Lower lobe of right lung (tissue), 2 donors: ENCODE results near the gene COMMD4. TPM values are rescaled to one million over a fixed set of nuclear protein-coding genes. Genes with fewer than 3 reads are reported as not detected.
"Not testable (repeated sequence)": the region's sequence is repeated elsewhere in the genome, so short reads cannot be mapped to it uniquely, and the experiment has no call there.

Source experiments
- ATAC-seq, 2 donors: fragments of 200-7000 bp; cut with Tn5 transposase; one replicate each; pipeline ENCODE4 v1.9.1; 2020 to 2022; ENCODE audit warnings: mild to moderate bottlenecking in 2 of 2, moderate library complexity in 2 of 2
- DNase-seq: peaks from one replicate; pipeline ENCODE4 v3.0.0-alpha.2; 2020
- H3K27ac ChIP-seq: fragments of 200-600 bp; one replicate; pipeline ENCODE4 v1.8.0; 2022
- H3K27me3 ChIP-seq: fragments of 200-600 bp; one replicate; pipeline ENCODE4 v1.8.0; 2022; ENCODE audit warnings: low read depth
- H3K36me3 ChIP-seq: fragments of 200-600 bp; one replicate; pipeline ENCODE4 v1.8.0; 2022; ENCODE audit warnings: mild to moderate bottlenecking
- H3K4me1 ChIP-seq: fragments of 200-600 bp; one replicate; pipeline ENCODE4 v1.8.0; 2022
- H3K4me3 ChIP-seq: fragments of 200-600 bp; one replicate; pipeline ENCODE4 v1.8.0; 2022; ENCODE audit warnings: mild to moderate bottlenecking
- H3K9me3 ChIP-seq: fragments of 200-600 bp; one replicate; pipeline ENCODE4 v1.8.0; 2022
- intact Hi-C: fragments of 100-400 bp; cut with DNase I; formaldehyde crosslinking; loops from one replicate; pipeline ENCODE4 v1.11.0; 2022
- total RNA-seq: library from RNA; stranded (reverse); fragmentation: NEBNext Ultra II Directional; extraction: Animal tissue kit (Norgen Biotek cat#: 25700); gene quantifications from one replicate; pipeline ENCODE4 v1.2.1, GENCODE V29; 2021
- TF ChIP-seq, protein P1 (sequence below): fragments of 200-600 bp; IDR thresholded peaks from one replicate; pipeline ENCODE4 v1.8.0; 2022; ENCODE audit warnings: antibody characterized with exemption, mild to moderate bottlenecking
- donor health status: DM: no; HTN: yes; CAD: no; lungs with severe emphysema.

The COMMD4 gene
- total RNA-seq, 1 donor from 2014 or later: 59.0 TPM

DNA sequence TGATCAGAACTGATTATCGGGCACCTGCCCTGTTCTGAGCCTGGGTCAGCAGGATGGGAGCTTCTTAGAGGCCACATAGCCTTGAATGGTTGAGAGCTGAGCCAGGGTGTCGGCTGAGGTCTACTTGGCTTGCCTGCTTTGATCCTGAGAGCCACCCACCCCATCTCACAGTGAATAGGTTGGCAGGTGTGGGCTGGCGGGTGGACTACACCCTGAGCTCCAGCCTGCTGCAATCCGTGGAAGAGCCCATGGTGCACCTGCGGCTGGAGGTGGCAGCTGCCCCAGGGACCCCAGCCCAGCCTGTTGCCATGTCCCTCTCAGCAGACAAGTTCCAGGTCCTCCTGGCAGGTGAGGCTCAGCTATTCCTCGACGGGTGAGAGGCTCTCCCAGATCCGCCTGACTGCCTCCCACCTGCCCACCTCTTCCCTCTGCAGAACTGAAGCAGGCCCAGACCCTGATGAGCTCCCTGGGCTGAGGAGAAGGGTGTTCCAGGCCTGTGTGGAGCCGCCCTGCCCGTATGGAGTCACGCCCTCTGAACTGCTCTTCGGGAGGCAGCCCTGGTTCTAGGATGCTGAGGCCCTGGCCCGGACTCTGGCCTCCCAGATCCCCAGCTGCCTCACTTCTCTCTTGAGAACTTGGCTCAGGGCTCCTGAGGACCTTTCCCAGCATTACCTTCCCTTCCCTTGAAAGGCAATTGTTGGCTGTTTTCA lies 3.8 kb downstream of the COMMD4 start:
- Histone ChIP-seq H3K9me3 (no peaks in the 10 kb centered on the region), H3K4me3 (no peak overlapping the region), H3K36me3 (peaks cover 22% of the 10 kb centered on the region), H3K27me3 (no peaks in the 10 kb centered on the region), H3K27ac (no peak overlapping the region), H3K4me1 (peaks cover 16% of the 10 kb centered on the region)
- no peak for ATAC-seq
- DNase-seq: no peak
- intact Hi-C loops: no loop called here
- TF ChIP-seq, protein P1, sequence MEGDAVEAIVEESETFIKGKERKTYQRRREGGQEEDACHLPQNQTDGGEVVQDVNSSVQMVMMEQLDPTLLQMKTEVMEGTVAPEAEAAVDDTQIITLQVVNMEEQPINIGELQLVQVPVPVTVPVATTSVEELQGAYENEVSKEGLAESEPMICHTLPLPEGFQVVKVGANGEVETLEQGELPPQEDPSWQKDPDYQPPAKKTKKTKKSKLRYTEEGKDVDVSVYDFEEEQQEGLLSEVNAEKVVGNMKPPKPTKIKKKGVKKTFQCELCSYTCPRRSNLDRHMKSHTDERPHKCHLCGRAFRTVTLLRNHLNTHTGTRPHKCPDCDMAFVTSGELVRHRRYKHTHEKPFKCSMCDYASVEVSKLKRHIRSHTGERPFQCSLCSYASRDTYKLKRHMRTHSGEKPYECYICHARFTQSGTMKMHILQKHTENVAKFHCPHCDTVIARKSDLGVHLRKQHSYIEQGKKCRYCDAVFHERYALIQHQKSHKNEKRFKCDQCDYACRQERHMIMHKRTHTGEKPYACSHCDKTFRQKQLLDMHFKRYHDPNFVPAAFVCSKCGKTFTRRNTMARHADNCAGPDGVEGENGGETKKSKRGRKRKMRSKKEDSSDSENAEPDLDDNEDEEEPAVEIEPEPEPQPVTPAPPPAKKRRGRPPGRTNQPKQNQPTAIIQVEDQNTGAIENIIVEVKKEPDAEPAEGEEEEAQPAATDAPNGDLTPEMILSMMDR: no peak

DNA sequence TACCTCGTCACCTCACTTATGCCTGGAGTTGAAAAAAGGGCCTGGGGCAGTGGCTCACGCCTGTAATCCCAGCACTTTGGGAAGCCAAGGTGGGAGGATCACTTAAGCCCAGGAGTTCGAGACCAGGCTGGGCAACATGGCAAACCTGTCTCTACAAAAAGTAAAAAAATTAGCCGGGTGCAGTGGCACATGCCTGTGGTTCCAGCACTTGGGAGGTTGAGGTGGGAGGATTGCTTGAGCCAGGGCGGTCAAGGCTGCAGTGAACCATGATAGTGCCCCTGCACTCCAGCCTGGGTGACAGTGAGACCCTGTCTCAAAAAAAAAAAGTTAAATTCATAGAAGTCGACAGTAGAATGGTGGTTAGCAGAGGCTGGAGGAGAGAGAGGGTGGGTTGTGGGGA lies 6.4 kb downstream of the COMMD4 start:
- peaks cover 6% of the 10 kb centered on the region for H3K4me1 ChIP-seq
- intact Hi-C loops: no loop called here
- no peak overlapping the region for H3K27ac ChIP-seq
- ATAC-seq (no peak), DNase-seq (no peak)
- no peak overlapping the region for H3K4me3 ChIP-seq
- TF ChIP-seq, protein P1: no peak
- no peaks in the 10 kb centered on the region for H3K9me3 ChIP-seq
- H3K27me3 ChIP-seq: no peaks in the 10 kb centered on the region
- H3K36me3 ChIP-seq: peaks cover 22% of the 10 kb centered on the region

DNA sequence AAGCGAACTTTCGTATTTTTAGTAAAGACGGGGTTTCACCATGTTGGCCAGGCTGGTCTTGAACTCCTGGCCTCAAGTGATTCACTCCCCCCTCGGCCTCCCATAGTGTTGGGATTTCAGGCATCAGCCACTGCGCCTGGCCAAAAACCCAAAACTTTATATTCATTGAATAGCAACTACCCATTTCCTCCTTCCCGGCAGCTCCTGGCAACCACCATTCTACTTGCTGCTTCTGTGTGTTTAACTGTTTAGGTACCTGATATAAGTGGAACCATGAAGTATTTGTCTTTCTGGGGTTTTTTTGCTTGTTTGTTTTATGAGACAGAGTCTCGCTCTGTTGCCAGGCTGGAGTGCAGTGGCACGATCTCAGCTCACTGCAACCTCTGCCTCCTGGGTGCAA lies 8.1 kb downstream of the COMMD4 start:
- H3K4me3 ChIP-seq, H3K27ac ChIP-seq, H3K9me3 ChIP-seq, intact Hi-C loops, ATAC-seq, H3K27me3 ChIP-seq, DNase-seq: not testable (repeated sequence)
- H3K4me1 ChIP-seq: peaks cover 14% of the 10 kb centered on the region
- H3K36me3 ChIP-seq: peaks cover 22% of the 10 kb centered on the region

DNA sequence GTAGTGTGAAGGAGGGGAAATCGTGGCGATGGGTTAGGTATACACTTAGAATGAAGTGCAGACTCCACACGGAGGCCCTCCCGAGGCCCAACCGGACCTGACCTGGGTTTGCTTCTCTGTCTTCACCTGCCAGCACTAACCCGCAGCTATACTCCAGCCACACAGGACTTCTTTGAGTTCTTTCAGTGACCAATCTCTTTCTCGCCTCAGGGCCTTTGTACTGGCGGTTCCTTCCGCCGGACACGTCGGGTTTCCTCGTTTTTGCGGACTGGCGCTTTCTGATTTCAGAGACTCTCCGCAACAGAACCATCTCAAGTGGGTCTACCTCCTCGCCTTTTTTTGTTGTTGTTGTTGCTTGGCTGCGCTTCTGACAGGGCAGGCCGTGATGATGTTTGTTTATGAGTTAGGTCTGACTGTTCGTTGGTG lies 10.9 kb downstream of the COMMD4 start, which contains the start of gene NEIL1:
NEIL1 (plus strand) TSS at position 244 of the 426 bp plus-strand sequence. CDS start 1,867 bp downstream, outside the sequence.
- H3K9me3 ChIP-seq: no peaks in the 10 kb centered on the region
- H3K27ac ChIP-seq: peak within 1 kb of the TSS; percentile 81
- H3K27me3 ChIP-seq: no peaks in the 10 kb centered on the region
- intact Hi-C loops: no loop called here
- DNase-seq (no peak), ATAC-seq (peak; percentile 1 to 16)
- H3K36me3 ChIP-seq: no peaks in the 10 kb centered on the region
- TF ChIP-seq, protein P1: no peak
- peak within 1 kb of the TSS; percentile 90 for H3K4me3 ChIP-seq
- H3K4me1 ChIP-seq: peaks cover 28% of the 10 kb centered on the region

DNA sequence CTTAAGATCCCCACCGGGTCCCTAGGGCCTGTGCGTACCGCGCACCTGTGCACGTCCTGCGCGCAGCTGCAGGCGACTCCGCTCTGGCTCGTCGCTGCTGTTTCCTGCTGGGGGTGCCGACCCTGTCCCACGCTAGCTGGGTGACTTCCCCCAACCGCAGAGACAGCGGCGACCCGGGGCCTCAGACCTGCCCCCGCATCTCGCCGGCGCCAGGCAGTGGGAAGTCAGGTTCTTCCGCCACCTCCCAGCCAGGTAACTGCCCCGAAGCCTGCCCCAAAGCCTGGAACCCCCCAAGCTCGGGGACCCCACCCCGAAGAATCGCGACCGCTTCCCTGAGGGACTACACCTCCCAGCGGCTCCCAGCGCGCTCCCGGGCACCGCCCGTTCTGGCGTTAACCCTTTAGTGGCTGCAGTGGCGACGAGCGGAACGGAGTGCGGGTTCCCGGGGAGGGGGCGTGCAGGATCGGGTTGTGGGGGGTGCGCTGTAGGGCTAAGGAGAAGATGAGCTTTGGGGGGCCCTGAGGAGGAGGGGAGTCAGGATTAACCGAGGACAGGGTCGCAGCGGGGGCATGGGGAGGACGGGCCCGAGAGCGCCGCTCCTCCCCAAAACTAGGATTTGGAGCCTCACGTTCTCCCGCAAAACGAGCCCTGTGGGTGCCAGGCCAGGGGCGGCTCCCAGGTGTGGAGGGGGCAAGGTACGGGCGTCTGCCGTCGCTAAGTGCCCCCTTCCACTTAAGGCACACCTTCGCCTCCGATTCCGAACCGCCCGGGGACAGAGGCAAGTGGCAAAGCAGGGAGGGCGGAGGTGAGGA lies 11.6 kb downstream of the COMMD4 start:
- DNase-seq (peak; percentile 79), ATAC-seq (peak; percentile 85 to 89)
- peak overlapping the region; percentile 81 for H3K27ac ChIP-seq
- H3K4me3 ChIP-seq: peak overlapping the region; percentile 90
- H3K36me3 ChIP-seq: no peaks in the 10 kb centered on the region
- no peaks in the 10 kb centered on the region for H3K9me3 ChIP-seq
- H3K4me1 ChIP-seq: peaks cover 28% of the 10 kb centered on the region
- TF ChIP-seq, protein P1: no peak
- intact Hi-C loops: no loop called here
- no peaks in the 10 kb centered on the region for H3K27me3 ChIP-seq
